ENCODE results near the gene NDUFS5.
"Not testable (repeated sequence)": the region's sequence is repeated elsewhere in the genome, so short reads cannot be mapped to it uniquely, and the experiment has no call there.

The NDUFS5 gene

GRCh38 chr1:39026051-39026865, at the start of gene NDUFS5:
Gene NDUFS5 (plus strand): TSS chr1:39026350. CDS start chr1:39028725, 2,375 bp downstream.
- peak; percentile 84 for DNase-seq

GRCh38 chr1:38977399-38978244, 48.5 kb upstream of the NDUFS5 start:
- peak; percentile 79 for DNase-seq

DNA sequence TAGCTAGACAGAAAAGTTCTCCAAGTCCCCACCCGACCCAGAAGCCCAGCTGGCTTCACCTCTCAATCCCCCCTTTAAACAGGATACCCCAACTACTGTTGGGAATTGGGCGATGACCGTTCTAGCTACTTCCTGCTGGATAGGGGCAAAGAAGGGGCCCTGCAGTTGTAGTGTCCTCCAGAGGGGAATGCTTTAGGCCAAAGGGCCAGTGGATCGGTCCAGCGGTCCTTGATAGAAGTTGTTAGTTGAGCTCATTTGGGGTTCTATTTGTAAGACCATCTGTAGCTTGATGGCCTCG, 48.0 kb upstream of the NDUFS5 start:
- not testable (repeated sequence) for DNase-seq

DNA sequence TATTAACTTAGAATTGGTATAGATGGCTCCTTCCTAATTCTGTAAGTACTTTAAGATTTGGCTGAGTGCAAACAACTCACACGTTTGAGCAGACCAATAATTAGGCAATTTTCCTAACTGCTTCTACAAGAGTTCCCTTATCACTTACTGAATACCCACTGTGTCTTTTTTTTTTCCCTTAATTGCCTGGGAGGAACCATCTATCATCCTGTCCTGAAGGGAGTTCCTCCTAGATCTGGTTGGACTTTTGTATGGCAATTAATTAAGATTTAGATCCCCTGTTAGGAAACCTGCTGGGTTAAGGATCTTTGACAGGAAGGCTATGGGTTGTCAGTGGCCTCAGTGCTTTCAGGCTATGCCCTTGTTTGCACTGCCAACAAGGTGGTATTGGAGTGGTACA, 46.8 kb upstream of the NDUFS5 start:
- DNase-seq = not testable (repeated sequence)

GRCh38 chr1:38989979-38990378, 36.2 kb upstream of the NDUFS5 start:
- DNase-seq = no peak

DNA sequence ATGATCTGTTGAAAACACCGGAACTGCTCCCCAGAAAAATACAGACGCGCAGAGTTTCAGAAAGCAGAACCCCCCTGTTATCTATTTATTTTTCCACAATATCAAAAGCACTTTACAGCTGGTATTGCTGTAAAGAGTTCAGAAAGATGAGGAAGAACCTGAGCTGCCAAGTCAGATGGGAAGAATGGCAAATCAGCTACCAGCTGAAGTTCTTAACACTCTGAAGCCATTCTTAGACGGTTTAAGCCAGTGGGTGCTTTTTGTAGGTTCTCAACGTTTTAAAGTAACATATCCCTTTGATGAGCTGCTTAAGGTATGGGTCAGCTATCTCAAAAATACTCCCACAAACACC, 35.8 kb upstream of the NDUFS5 start:
- no peak for DNase-seq

GRCh38 chr1:38990738-38991637, 35.2 kb upstream of the NDUFS5 start, which contains the start of gene AKIRIN1:
Gene AKIRIN1 (plus strand): TSS chr1:38991276. CDS start chr1:38991381, 105 bp downstream.
- DNase-seq = peak; percentile 97

GRCh38 chr1:38991638-38992411, 34.3 kb upstream of the NDUFS5 start:
- no peak for DNase-seq

GRCh38 chr1:38992412-38993111, 33.6 kb upstream of the NDUFS5 start:
- DNase-seq = no peak

GRCh38 chr1:38994196-38994595, 32.0 kb upstream of the NDUFS5 start:
- DNase-seq = no peak

DNA sequence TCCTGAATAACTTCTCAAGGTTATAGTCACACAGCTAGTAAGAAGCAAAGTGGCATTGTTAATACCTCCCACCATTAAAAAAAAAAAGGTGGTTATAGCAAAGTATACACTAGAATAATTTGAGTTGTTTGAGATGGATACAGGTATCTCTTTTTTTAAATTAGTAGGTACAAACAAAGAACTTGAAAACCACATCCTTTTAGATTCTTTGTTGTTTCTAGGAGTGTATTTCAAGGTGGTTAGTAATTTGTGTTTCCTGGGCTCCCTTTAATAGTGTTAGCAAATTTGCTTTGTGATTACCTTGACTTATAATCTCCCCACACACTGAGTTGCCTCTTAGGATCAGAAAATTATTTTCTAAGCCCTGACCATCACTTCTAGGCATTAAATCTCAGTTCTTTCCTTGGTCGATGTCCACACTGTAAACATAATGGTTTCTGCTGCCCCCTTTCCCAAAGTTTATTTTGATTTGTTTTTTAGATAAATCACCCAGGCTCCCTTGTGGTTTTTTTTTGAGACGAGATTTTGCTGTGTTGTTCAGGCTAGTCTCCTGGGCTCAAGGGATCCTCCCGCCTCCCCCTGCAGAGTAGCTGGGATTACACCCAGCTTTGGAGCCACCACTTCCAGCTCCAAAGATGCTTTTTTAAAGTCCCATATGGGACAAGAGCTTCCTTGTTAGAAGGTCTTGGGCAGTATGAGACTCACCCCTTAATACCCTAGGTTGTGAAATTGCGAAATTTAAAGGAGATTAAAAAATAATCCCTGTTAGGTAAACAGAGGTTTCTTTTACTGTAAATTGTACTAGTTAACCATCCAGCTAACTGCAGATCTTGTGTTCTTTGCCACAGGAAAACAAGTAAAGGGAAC, 28.9 kb upstream of the NDUFS5 start:
- no peak for DNase-seq

DNA sequence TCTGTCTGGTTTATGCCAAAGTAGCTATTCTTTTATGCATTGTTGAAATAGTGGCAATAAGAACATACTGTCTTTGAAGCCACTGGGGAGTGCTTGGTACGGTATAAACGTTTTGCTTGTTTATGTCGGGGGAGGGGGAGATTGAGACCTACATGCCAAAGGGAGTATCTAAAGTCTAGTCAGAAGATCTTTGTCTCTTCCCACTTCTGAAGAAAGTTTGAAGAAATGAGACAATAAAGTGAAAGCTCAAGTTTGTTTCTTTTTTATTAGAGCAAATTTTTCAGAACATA, 28.3 kb upstream of the NDUFS5 start:
- DNase-seq = no peak

DNA sequence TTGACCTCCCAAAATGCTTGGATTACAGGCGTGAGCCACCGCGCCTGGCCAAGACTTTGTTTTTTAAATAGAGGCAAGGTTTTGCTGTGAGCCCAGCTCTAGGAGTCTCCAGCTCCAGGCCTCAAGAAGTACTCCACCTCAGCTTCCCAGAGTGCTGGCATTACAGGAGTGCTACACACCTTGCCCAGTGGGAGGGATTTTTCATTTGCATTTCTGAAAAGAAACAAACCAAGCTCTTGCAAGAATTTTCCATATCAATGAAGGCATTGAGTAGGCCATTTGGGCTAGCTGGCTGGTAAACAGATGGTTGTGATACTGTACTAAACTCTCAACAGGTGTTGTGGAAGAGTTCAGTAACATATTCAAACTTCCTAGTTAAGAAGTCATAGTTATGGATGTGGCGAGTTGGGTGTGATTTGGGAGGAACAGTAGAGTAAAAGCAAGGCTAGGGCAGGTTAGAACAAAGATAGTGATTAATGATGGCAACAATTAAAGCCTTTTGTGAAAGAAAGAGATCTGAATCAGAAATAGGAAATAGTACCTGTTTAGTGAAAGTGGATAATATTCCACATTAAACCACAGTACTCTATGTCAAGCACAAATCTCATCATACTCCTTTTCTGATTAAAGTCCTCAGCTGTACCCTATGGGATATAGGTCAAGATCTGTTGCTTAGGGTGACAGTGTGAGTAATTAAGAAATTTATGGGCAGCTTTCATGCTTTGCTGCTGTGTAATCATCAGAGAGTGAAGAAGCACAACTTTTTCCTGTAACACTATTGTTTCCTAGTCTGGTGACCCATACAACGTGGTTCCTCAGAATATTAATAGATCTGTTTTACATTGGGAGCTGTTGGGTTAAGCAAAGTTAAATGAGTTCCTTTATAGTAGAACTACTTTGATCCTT, 24.4 kb upstream of the NDUFS5 start:
- DNase-seq = no peak

DNA sequence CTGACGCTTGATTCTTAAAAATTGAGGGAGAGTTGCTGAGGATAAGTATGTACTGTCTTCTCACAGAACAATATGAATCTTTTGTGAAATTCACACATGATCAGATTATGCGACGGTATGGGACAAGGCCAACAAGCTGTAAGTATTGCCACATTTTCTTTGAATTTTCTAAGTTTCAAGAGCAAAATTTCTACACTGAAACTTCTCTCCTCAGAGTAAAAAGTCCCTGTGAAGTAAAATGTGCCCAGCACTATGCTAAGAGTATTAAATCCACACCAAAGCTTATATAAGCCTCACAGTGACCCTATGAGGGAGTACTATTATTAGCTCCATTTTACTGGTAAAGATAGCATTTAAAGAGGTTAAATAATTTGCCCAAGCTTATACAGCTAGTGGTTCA, 22.9 kb upstream of the NDUFS5 start:
- no peak for DNase-seq

GRCh38 chr1:39003794-39004193, 22.4 kb upstream of the NDUFS5 start:
- no peak for DNase-seq

DNA sequence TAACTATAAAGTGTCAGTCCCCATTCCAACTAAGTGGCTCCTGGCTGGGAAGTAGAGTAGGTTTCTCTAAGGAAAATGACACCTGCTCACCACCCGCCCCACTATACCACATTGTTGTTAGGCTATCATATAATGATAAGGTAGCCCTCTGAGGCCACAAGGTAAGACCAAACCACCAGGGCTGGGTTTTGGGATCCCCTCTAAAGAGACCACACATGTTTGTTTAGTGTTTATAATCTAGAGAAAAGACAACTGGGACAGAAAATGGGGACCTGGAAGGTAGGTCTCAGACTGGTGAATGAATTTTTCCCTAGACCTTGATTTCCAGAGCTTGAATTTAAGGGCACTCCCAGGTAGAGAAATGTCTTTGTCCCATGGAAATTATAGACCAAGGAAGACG, 19.9 kb upstream of the NDUFS5 start:
- no peak for DNase-seq

GRCh38 chr1:39006726-39007645, 19.2 kb upstream of the NDUFS5 start:
- DNase-seq = no peak

- DNase-seq = not testable (repeated sequence)
These were observed 11.2 kb upstream of the NDUFS5 start for GRCh38 chr1:39014956-39015355.

Data from CD4-positive, alpha-beta T cell treated with Interferon gamma for 1 hour (primary cell).